H9 (cell line): ENCODE results near the gene IL6ST. TPM values are rescaled to one million over a fixed set of nuclear protein-coding genes. Genes with fewer than 3 reads are reported as not detected.

Experiments used
- DNase-seq: peaks from one replicate; pipeline ENCODE4 v3.0.0-alpha.2; 2017
- H2AFZ ChIP-seq: one replicate; pipeline ENCODE4 v1.6.1; 2013; ENCODE audit warnings: mild to moderate bottlenecking, low read length, control low read depth, moderate library complexity
- H2AK5ac ChIP-seq: 2 replicates; pipeline ENCODE4 v1.6.1; 2013; ENCODE audit warnings: low read length, control low read depth, mixed read lengths; ENCODE audit not compliant: insufficient read length
- H2BK120ac ChIP-seq: one replicate; pipeline ENCODE4 v1.6.1; 2013; ENCODE audit warnings: low read depth, mild to moderate bottlenecking, low read length, control low read depth, inconsistent platforms; ENCODE audit not compliant: poor library complexity, severe bottlenecking
- H2BK12ac ChIP-seq: 2 replicates; pipeline ENCODE4 v1.6.1; 2013; ENCODE audit warnings: low read length, control low read depth, mixed read lengths, low read depth; ENCODE audit not compliant: insufficient read length
- H2BK15ac ChIP-seq: 2 replicates; pipeline ENCODE4 v1.6.1; 2013; ENCODE audit warnings: low read depth, low read length, control low read depth
- H2BK20ac ChIP-seq: one replicate; pipeline ENCODE4 v1.6.1; 2013; ENCODE audit warnings: low read depth, mild to moderate bottlenecking, low read length, control low read depth, inconsistent platforms; ENCODE audit not compliant: poor library complexity, severe bottlenecking
- H2BK5ac ChIP-seq: 2 replicates; pipeline ENCODE4 v1.6.1; 2013; ENCODE audit warnings: low read length, control low read depth, mixed read lengths; ENCODE audit not compliant: insufficient read length
- H3K14ac ChIP-seq: 2 replicates; pipeline ENCODE4 v1.6.1; 2013; ENCODE audit warnings: low read length, control low read depth; ENCODE audit not compliant: insufficient read depth
- H3K18ac ChIP-seq: 2 replicates; pipeline ENCODE4 v1.6.1; 2013; ENCODE audit warnings: low read depth, mild to moderate bottlenecking, mixed read lengths, low read length, control low read depth; ENCODE audit not compliant: insufficient read length
- H3K23ac ChIP-seq: 2 replicates; pipeline ENCODE4 v1.6.1; 2013; ENCODE audit warnings: low read length, control low read depth, mixed read lengths, low read depth; ENCODE audit not compliant: insufficient read length
- H3K23me2 ChIP-seq: 2 replicates; pipeline ENCODE4 v1.6.1; 2013; ENCODE audit warnings: low read depth, mild to moderate bottlenecking, mixed read lengths, low read length, control low read depth; ENCODE audit not compliant: insufficient read length, poor library complexity, severe bottlenecking
- H3K27ac ChIP-seq: 2 replicates; pipeline ENCODE4 v1.5.1; 2013; ENCODE audit warnings: low read length, control low read depth, mixed read lengths, low read depth; ENCODE audit not compliant: insufficient read length
- H3K27me3 ChIP-seq: 2 replicates; pipeline ENCODE4 v1.6.1; 2013; ENCODE audit warnings: low read length, control low read depth, inconsistent platforms; ENCODE audit not compliant: insufficient read depth
- H3K4ac ChIP-seq: 2 replicates; pipeline ENCODE4 v1.6.1; 2013; ENCODE audit warnings: low read depth, mild to moderate bottlenecking, control low read depth, inconsistent platforms, low read length, moderate library complexity
- H3K4me1 ChIP-seq: 2 replicates; pipeline ENCODE4 v1.6.1; 2013; ENCODE audit warnings: low read length, control low read depth, inconsistent platforms; ENCODE audit not compliant: insufficient read depth
- H3K4me2 ChIP-seq: 2 replicates; pipeline ENCODE4 v1.6.1; 2013; ENCODE audit warnings: low read length, control low read depth, mixed read lengths; ENCODE audit not compliant: insufficient read length, insufficient read depth
- H3K56ac ChIP-seq: 2 replicates; pipeline ENCODE4 v1.6.1; 2013; ENCODE audit warnings: low read depth, mild to moderate bottlenecking, mixed read lengths, low read length, control low read depth; ENCODE audit not compliant: insufficient read length
- H3K79me1 ChIP-seq: 2 replicates; pipeline ENCODE4 v1.6.1; 2013; ENCODE audit warnings: low read depth, mild to moderate bottlenecking, moderate library complexity, low read length, control low read depth, inconsistent platforms; ENCODE audit not compliant: insufficient read depth, poor library complexity, severe bottlenecking
- H3K79me2 ChIP-seq: 2 replicates; pipeline ENCODE4 v1.6.1; 2013; ENCODE audit warnings: low read length, control low read depth, inconsistent platforms; ENCODE audit not compliant: insufficient read depth
- H3K9ac ChIP-seq: 2 replicates; pipeline ENCODE4 v1.6.1; 2013; ENCODE audit warnings: low read length, control low read depth, mixed read lengths; ENCODE audit not compliant: insufficient read length; ENCODE audit errors: extremely low read depth
- H3K9me3 ChIP-seq: one replicate; pipeline ENCODE4 v1.6.1; 2013; ENCODE audit warnings: low read depth, low read length, inconsistent platforms; ENCODE audit not compliant: control insufficient read depth
- H3T11ph ChIP-seq: one replicate; pipeline ENCODE4 v1.6.1; 2013; ENCODE audit warnings: mild to moderate bottlenecking, low read length, control low read depth, inconsistent platforms
- H4K20me1 ChIP-seq: one replicate; pipeline ENCODE4 v1.6.1; 2013; ENCODE audit not compliant: control insufficient read depth, insufficient read length, insufficient read depth
- H4K5ac ChIP-seq: 2 replicates; pipeline ENCODE4 v1.6.1; 2013; ENCODE audit warnings: low read depth, mild to moderate bottlenecking, mixed read lengths, low read length, control low read depth; ENCODE audit not compliant: insufficient read length
- H4K8ac ChIP-seq: replicated peaks from 2 replicates; pipeline ENCODE4 v1.6.1; 2013; ENCODE audit warnings: low read length, control low read depth, mixed read lengths, low read depth; ENCODE audit not compliant: insufficient read length
- H4K91ac ChIP-seq: 2 replicates; pipeline ENCODE4 v1.6.1; 2013; ENCODE audit warnings: low read depth, mild to moderate bottlenecking, moderate library complexity, mixed read lengths, low read length, control low read depth; ENCODE audit not compliant: insufficient read length
- H3K27ac Mint-ChIP-seq, 3 experiments: 2 replicates in 2 of 3; 3 replicates in 1 of 3; pipeline ENCODE4 v1.8.0; 2020 to 2021; ENCODE audit warnings: mixed read lengths in 3 of 3, mild to moderate bottlenecking in 1 of 3, moderate library complexity in 1 of 3
- H3K27me3 Mint-ChIP-seq: 2 replicates; pipeline ENCODE4 v1.8.0; 2021; ENCODE audit warnings: low read depth, mild to moderate bottlenecking, moderate library complexity, mixed read lengths
- H3K36me3 Mint-ChIP-seq, 3 experiments: 2 replicates in 2 of 3; 3 replicates in 1 of 3; pipeline ENCODE4 v1.8.0; 2020 to 2021; ENCODE audit warnings: low read depth in 3 of 3, mixed read lengths in 3 of 3; ENCODE audit not compliant: insufficient read depth in 1 of 3
- H3K4me1 Mint-ChIP-seq, 2 experiments: 2 replicates each; pipeline ENCODE4 v1.8.0; 2020; ENCODE audit warnings: mixed read lengths in 2 of 2
- H3K4me3 Mint-ChIP-seq, 2 experiments: 2 replicates in 1 of 2; 3 replicates in 1 of 2; pipeline ENCODE4 v1.8.0; 2020 to 2021; ENCODE audit warnings: mild to moderate bottlenecking in 2 of 2, mixed read lengths in 2 of 2, moderate library complexity in 1 of 2
- H3K9me3 Mint-ChIP-seq, 2 experiments: 2 replicates in 1 of 2; 3 replicates in 1 of 2; pipeline ENCODE4 v1.8.0; 2020; ENCODE audit warnings: mild to moderate bottlenecking in 2 of 2, mixed read lengths in 2 of 2, moderate library complexity in 1 of 2
- CTCF ChIP-seq: fragments of 200-600 bp; sonication (generic); conservative IDR thresholded peaks from 3 replicates; pipeline ENCODE4 v1.8.0; 2021; ENCODE audit warnings: antibody characterized with exemption, mild to moderate bottlenecking
- WGBS: extraction: QIAGEN DNeasy Blood & Tissue Kit; methylation state at CpG from one replicate; pipeline ENCODE4 v1.1.7; 2013; ENCODE audit warnings: missing lambda C conversion rate, low lambda C conversion rate, mixed read lengths; ENCODE audit not compliant: insufficient read length; ENCODE audit errors: extremely low coverage; 5-methylcytosine and 5-hydroxymethylcytosine counted together
- total RNA-seq: library from RNA; stranded (reverse); gene quantifications from 2 replicates; pipeline ENCODE4 v1.2.1, GENCODE V29; 2021

The IL6ST gene
- total RNA-seq, 1 experiment from 2014 or later, result 11.1 TPM

DNA sequence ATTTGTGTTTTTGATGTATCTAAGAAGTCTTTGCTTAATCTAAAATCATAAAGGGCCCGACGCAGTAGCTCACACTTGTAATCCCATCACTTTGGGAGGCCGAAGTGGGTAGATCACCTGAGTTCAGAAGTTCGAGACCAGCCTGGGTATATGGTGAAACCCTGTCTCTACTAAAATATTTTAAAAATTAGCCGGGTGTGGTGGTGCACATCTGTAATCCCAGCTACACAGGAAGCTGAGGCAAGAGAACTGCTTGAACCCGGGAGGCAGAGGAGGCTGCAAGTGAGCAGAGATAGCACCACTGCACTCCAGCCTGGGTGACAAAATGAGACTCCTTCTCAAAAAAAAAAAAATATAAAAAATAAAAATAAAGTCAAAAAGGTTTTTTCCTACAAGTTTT is 9.6 kb downstream of the IL6ST start:
- H3K4ac ChIP-seq, result no peak overlapping the region
- H3K23ac ChIP-seq, result no peak overlapping the region
- H3K14ac ChIP-seq, result no peak overlapping the region
- no peak overlapping the region for H2BK120ac ChIP-seq
- H3K4me1 ChIP-seq, result no peaks in the 10 kb centered on the region
- no peak overlapping the region for H2BK20ac ChIP-seq
- H4K20me1 ChIP-seq, result no peaks in the 10 kb centered on the region
- no peak overlapping the region for H2BK5ac ChIP-seq
- TF ChIP-seq CTCF, result no peak
- H2AFZ ChIP-seq, result no peak overlapping the region
- no peaks in the 10 kb centered on the region; a peak in 1 of 7 replicates for H3K36me3 Mint-ChIP-seq
- no peak overlapping the region for H3K18ac ChIP-seq
- no peak overlapping the region for H2BK15ac ChIP-seq
- no peak overlapping the region for H3K27ac ChIP-seq
- H3K27me3 Mint-ChIP-seq, result no peaks in the 10 kb centered on the region
- no peaks in the 10 kb centered on the region for H3K79me1 ChIP-seq
- no peaks in the 10 kb centered on the region for H3K27me3 ChIP-seq
- no peak overlapping the region for H3K4me2 ChIP-seq
- H3K79me2 ChIP-seq, result no peaks in the 10 kb centered on the region
- no peak overlapping the region for H4K91ac ChIP-seq
- no peak for DNase-seq
- no peak overlapping the region for H3K4me3 Mint-ChIP-seq
- H3T11ph ChIP-seq, result no peak overlapping the region
- H2AK5ac ChIP-seq, result no peak overlapping the region
- H3K23me2 ChIP-seq, result no peaks in the 10 kb centered on the region
- no peak overlapping the region for H3K27ac Mint-ChIP-seq
- H3K9me3 Mint-ChIP-seq, result no peaks in the 10 kb centered on the region
- no peaks in the 10 kb centered on the region for H3K9me3 ChIP-seq
- WGBS, result no CpG with 5 or more reads among the region's 6 CpGs
- H4K8ac ChIP-seq, result no peak overlapping the region
- H3K9ac ChIP-seq, result no peak overlapping the region
- no peak overlapping the region for H2BK12ac ChIP-seq
- no peak overlapping the region for H4K5ac ChIP-seq
- H3K56ac ChIP-seq, result no peak overlapping the region
- no peaks in the 10 kb centered on the region for H3K4me1 Mint-ChIP-seq
